ENCODE data around the gene FKBP3. TPM values are rescaled to one million over a fixed set of nuclear protein-coding genes. Genes with fewer than 3 reads are reported as not detected.
A peak's percentile ranks its signal among the peaks of the same experiment; 100 is the strongest.
"Not testable (repeated sequence)": the region's sequence is repeated elsewhere in the genome, so short reads cannot be mapped to it uniquely, and the experiment has no call there.

Gene FKBP3
- total RNA-seq, 1 donor from 2014 or later: 125 TPM

DNA sequence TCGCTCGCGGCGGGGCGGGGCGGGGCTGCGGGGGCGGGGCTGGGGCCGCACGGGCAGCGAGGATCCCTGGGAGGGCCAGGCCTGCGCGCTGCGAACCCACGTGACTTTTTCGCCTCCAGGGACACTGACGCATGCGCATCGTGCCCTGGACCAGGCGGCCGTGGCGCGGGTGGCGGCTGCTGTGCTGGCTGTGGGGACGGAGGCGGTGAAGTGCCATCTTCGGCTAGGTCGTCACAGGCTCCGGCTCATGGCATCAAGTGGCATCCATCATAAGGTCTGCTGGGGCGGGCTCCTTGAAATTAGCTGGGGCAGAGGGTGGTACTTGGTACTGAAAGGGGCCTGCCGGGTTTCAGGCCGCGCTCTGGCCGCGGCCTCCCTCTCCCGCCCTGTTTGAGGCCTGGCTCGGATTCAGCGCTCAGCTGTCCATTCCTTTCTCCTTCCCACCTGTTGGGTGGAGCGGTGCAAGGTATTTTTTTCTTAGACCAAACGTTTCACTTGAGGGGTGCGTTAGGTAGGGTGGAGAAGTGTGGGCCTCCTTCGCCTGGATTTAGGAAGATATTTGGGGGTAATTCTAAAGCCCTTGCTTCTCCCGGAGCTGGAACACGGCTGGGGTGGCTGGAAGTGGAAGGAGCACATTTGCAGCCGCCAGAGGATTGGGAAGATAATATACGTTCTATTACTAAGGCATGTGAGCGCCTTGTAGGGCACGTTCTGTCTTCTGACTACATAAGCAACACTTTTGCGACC is 50.1 kb downstream of the FKBP3 start, which contains the start of gene PRPF39:
Gene PRPF39 (plus strand): TSS at position 141 of the 747 bp plus-strand sequence. CDS start 11,124 bp downstream, outside the sequence.
- H3K4me3 Mint-ChIP-seq (ENCODE audit: low read depth): peak within 1 kb of the TSS; percentile 99
- no peaks in the 10 kb centered on the region for H3K36me3 Mint-ChIP-seq (ENCODE audit: insufficient read depth)
- peak; percentile 95 for DNase-seq (ENCODE audit: low spot score, unreplicated experiment)
- peak within 1 kb of the TSS; percentile 98 for H3K27ac Mint-ChIP-seq
- TF ChIP-seq, protein P1, sequence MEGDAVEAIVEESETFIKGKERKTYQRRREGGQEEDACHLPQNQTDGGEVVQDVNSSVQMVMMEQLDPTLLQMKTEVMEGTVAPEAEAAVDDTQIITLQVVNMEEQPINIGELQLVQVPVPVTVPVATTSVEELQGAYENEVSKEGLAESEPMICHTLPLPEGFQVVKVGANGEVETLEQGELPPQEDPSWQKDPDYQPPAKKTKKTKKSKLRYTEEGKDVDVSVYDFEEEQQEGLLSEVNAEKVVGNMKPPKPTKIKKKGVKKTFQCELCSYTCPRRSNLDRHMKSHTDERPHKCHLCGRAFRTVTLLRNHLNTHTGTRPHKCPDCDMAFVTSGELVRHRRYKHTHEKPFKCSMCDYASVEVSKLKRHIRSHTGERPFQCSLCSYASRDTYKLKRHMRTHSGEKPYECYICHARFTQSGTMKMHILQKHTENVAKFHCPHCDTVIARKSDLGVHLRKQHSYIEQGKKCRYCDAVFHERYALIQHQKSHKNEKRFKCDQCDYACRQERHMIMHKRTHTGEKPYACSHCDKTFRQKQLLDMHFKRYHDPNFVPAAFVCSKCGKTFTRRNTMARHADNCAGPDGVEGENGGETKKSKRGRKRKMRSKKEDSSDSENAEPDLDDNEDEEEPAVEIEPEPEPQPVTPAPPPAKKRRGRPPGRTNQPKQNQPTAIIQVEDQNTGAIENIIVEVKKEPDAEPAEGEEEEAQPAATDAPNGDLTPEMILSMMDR (IDR thresholded peaks at IDR 0.05; ENCODE audit: unreplicated experiment): no peak
- H3K27me3 Mint-ChIP-seq: no peaks in the 10 kb centered on the region
- H3K9me3 Mint-ChIP-seq (ENCODE audit: low read depth): no peaks in the 10 kb centered on the region
- peaks cover 34% of the 10 kb centered on the region for H3K4me1 Mint-ChIP-seq (ENCODE audit: low read depth)

DNA sequence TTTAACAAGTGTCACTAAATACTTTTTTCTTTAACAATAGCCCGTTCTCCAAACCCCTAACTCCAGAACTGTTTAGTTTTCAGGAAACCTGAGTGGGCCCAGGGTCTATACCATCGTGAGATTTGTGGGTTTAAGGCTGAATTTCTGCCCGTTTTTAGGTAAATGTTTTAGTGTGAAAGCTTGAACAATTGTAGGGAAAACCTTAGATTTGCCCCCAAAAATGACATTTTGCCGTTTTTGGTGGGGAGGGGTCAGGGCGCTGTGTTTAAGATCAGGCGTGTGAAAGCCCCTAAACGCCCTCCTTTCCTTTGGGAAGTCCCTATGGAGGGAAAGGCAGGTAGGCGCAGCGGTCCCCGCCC is 50.7 kb downstream of the FKBP3 start:
- H3K4me1 Mint-ChIP-seq (ENCODE audit: low read depth): peaks cover 34% of the 10 kb centered on the region
- peak overlapping the region; percentile 86 for H3K27ac Mint-ChIP-seq
- H3K27me3 Mint-ChIP-seq: no peaks in the 10 kb centered on the region
- no peaks in the 10 kb centered on the region for H3K36me3 Mint-ChIP-seq (ENCODE audit: insufficient read depth)
- no peak for DNase-seq (ENCODE audit: low spot score, unreplicated experiment)
- H3K9me3 Mint-ChIP-seq (ENCODE audit: low read depth): no peaks in the 10 kb centered on the region
- peak overlapping the region; percentile 64 for H3K4me3 Mint-ChIP-seq (ENCODE audit: low read depth)
- TF ChIP-seq, protein P1 (IDR thresholded peaks at IDR 0.05; ENCODE audit: unreplicated experiment): no peak

DNA sequence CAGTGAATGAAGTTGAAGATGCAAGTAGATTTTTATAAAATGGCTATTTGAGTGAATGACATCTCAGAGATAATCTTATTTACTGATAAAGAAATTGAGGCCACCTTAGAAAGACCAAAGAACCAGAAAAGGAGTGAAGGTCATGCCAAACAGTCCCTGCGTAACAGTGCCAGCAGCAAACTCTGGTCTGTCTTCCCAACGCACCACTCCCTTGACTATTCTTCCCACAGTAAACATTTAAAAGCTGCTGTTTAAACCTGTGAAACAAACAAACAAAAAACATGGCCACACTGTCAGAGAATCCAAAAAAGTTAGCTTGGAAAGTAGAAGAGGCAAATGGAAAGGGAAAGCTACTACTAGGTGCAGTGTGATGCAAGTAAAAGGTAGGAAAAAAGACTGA is 51.9 kb downstream of the FKBP3 start:
- no peak for DNase-seq (ENCODE audit: low spot score, unreplicated experiment)
- Mint-ChIP-seq H3K36me3 (ENCODE audit: insufficient read depth) (no peaks in the 10 kb centered on the region), H3K9me3 (ENCODE audit: low read depth) (no peaks in the 10 kb centered on the region), H3K27me3 (no peaks in the 10 kb centered on the region), H3K4me3 (ENCODE audit: low read depth) (peak overlapping the region; percentile 25), H3K4me1 (ENCODE audit: low read depth) (peaks cover 29% of the 10 kb centered on the region), H3K27ac (no peak overlapping the region)
- TF ChIP-seq, protein P1 (IDR thresholded peaks at IDR 0.05; ENCODE audit: unreplicated experiment): no peak

DNA sequence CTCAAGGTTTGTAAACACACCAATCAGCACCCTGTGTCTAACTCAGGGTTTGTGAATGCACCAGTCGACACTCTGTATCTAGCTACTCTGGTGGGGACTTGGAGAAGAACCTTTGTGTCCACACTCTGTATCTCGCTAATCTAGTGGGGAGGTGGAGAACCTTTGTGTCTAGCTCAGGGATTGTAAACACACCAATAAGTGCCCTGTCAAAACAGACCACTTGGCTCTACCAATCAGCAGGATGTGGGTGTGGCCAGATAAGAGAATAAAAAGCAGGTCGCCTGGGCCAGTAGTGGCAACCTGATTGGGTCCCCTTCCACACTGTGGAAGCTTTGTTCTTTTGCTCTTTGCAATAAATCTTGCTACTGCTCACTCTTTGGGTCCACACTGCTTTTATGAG is 53.2 kb downstream of the FKBP3 start:
- H3K27me3 Mint-ChIP-seq; H3K36me3 Mint-ChIP-seq (ENCODE audit: insufficient read depth); H3K27ac Mint-ChIP-seq; H3K9me3 Mint-ChIP-seq (ENCODE audit: low read depth); DNase-seq (ENCODE audit: low spot score, unreplicated experiment); H3K4me3 Mint-ChIP-seq (ENCODE audit: low read depth): not testable (repeated sequence)
- peaks cover 25% of the 10 kb centered on the region for H3K4me1 Mint-ChIP-seq (ENCODE audit: low read depth)

DNA sequence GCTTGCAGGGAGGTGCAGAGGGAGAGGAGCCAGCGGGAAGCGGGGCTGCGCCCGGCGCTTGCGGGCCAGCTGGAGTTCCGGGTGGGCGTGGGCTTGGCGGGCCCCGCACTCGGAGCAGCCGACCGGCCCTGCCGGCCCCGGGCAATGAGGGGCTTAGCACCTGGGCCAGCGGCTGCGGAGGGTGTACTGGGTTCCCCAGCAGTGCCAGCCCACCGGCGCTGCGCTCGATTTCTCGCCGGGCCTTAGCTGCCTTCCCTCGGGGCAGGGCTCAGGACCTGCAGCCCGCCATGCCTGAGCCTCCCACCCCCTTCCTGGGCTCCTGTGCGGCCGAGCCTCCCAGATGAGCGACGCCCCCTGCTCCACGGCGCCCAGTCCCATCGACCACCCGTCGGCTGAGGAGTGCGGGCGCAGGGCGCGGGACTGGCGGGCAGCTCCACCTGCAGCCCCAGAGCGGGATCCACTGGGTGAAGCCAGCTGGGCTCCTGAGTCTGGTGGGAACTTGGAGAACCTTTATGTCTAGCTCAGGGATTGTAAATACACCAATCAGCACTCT is 53.8 kb downstream of the FKBP3 start:
- H3K36me3 Mint-ChIP-seq (ENCODE audit: insufficient read depth); H3K4me3 Mint-ChIP-seq (ENCODE audit: low read depth): not testable (repeated sequence)
- H3K4me1 Mint-ChIP-seq (ENCODE audit: low read depth): peaks cover 23% of the 10 kb centered on the region

DNA sequence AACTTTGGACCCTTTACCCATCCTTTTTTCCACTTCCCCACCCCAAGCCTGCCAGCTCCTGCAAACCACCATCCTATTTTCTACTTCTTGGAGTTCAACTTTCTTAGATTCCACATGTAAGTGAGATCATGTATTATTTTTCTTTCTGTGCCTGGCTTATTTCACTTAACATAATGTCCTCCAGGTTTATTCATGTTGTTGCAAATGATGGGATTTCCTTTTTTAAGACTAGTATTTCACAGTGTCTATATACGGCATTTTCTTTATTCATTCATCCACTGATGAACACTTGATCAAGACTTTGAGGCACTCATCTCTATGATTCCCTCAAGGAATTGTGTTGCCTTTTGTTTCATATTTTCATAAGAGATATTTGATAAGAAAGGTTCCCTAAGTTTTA is 56.0 kb downstream of the FKBP3 start:
- H3K4me3 Mint-ChIP-seq (ENCODE audit: low read depth): no peak overlapping the region

More for the DNA sequence above, 53.8 kb downstream of the FKBP3 start:
- not testable (repeated sequence) for H3K27ac Mint-ChIP-seq; H3K27me3 Mint-ChIP-seq; DNase-seq (ENCODE audit: low spot score, unreplicated experiment); H3K9me3 Mint-ChIP-seq (ENCODE audit: low read depth)

More for the DNA sequence above, 56.0 kb downstream of the FKBP3 start:
- no peaks in the 10 kb centered on the region for H3K9me3 Mint-ChIP-seq (ENCODE audit: low read depth)
- TF ChIP-seq, protein P1 (IDR thresholded peaks at IDR 0.05; ENCODE audit: unreplicated experiment): no peak
- H3K27ac Mint-ChIP-seq: no peak overlapping the region
- H3K4me1 Mint-ChIP-seq (ENCODE audit: low read depth): peaks cover 14% of the 10 kb centered on the region
- DNase-seq (ENCODE audit: low spot score, unreplicated experiment): no peak
- no peaks in the 10 kb centered on the region for H3K27me3 Mint-ChIP-seq
- no peaks in the 10 kb centered on the region for H3K36me3 Mint-ChIP-seq (ENCODE audit: insufficient read depth)

Measured in progenitor cell of endocrine pancreas (in vitro differentiated cells).